ENCODE data around the gene RP2.

The RP2 gene

DNA sequence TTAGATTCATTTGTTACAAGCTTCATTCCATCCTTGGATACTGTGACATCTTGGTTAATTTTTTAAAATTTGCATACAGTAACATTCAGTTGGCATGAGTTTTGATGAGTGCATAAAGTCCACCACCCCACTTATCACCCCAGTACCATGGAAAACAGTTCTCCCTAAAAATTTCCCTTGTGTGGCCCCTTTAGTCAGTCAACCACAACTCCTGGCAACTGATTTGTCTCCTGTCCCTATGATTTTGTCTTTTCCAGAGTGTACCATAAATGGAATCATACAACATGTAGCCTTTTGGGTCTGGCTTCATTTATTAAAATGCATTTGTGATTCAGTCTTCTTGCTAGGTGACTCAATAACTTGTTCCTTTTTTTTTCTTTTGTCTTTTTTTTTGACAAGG, 29.9 kb downstream of the RP2 start:
- no peak for DNase-seq
- Histone ChIP-seq H3K27me3 (no peaks in the 10 kb centered on the region), H3K4me1 (no peaks in the 10 kb centered on the region), H3K9me3 (no peaks in the 10 kb centered on the region), H3K4me3 (ENCODE audit: low read depth, low read length) (no peak overlapping the region), H3K36me3 (no peaks in the 10 kb centered on the region)
- TF ChIP-seq, protein P1, sequence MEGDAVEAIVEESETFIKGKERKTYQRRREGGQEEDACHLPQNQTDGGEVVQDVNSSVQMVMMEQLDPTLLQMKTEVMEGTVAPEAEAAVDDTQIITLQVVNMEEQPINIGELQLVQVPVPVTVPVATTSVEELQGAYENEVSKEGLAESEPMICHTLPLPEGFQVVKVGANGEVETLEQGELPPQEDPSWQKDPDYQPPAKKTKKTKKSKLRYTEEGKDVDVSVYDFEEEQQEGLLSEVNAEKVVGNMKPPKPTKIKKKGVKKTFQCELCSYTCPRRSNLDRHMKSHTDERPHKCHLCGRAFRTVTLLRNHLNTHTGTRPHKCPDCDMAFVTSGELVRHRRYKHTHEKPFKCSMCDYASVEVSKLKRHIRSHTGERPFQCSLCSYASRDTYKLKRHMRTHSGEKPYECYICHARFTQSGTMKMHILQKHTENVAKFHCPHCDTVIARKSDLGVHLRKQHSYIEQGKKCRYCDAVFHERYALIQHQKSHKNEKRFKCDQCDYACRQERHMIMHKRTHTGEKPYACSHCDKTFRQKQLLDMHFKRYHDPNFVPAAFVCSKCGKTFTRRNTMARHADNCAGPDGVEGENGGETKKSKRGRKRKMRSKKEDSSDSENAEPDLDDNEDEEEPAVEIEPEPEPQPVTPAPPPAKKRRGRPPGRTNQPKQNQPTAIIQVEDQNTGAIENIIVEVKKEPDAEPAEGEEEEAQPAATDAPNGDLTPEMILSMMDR (IDR thresholded peaks at IDR 0.05; ENCODE audit: low read depth, low read length) = no peak

DNA sequence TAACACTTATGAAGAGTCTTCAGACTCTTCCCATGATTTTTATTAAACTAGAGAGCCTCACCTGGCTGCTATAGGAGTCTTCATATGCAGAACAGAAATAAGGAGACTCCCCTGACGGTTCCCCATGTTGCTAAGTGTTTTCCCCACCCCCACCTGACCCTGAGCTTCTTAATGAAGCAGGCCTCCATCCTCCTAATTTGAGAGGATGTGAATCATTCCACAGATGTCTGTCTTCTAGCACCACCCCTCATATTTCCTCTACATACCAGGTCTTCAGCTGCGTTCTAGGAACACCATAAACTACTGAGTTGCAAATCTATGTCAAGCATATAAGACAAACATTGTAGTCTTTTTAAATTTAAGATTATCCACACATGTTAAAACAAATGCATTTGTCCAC, 36.9 kb downstream of the RP2 start:
- no peaks in the 10 kb centered on the region for H3K27me3 ChIP-seq
- DNase-seq = no peak
- TF ChIP-seq, protein P1 (IDR thresholded peaks at IDR 0.05; ENCODE audit: low read depth, low read length) = no peak
- no peaks in the 10 kb centered on the region for H3K4me1 ChIP-seq
- no peaks in the 10 kb centered on the region for H3K9me3 ChIP-seq
- no peaks in the 10 kb centered on the region for H3K36me3 ChIP-seq
- no peak overlapping the region for H3K4me3 ChIP-seq (ENCODE audit: low read depth, low read length)

DNA sequence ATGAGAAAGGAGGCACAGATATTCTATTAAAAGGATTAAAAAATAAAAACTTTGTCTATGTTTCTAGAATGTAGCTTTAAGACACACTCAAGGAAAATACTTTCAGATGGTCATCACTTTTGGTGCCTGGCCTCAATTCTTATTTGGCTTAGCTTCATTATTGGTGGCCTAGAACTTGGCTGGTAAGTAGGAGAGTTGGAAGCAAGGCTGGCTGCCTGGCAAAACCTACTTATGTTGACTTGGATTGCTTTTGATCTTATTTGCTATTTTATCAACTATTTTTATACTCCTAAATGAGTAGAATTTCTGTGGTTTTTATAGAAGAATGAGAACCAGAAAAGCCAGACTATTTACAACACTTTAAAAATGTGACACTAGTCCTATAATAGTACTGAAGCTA, 40.1 kb downstream of the RP2 start:
- Histone ChIP-seq H3K9me3 (no peaks in the 10 kb centered on the region), H3K4me1 (no peaks in the 10 kb centered on the region), H3K27me3 (no peaks in the 10 kb centered on the region), H3K36me3 (no peaks in the 10 kb centered on the region), H3K4me3 (ENCODE audit: low read depth, low read length) (no peak overlapping the region)
- no peak for DNase-seq
- TF ChIP-seq, protein P1 (IDR thresholded peaks at IDR 0.05; ENCODE audit: low read depth, low read length) = no peak

GRCh38 chrX:46882266-46882665, 45.4 kb downstream of the RP2 start:
- no peak for DNase-seq
- TF ChIP-seq, protein P1 (IDR thresholded peaks at IDR 0.05; ENCODE audit: low read depth, low read length) = no peak
- H3K36me3 ChIP-seq = no peaks in the 10 kb centered on the region
- H3K9me3 ChIP-seq = no peaks in the 10 kb centered on the region
- H3K27me3 ChIP-seq = no peaks in the 10 kb centered on the region
- no peak overlapping the region for H3K4me3 ChIP-seq (ENCODE audit: low read depth, low read length)
- H3K4me1 ChIP-seq = no peaks in the 10 kb centered on the region

GRCh38 chrX:46884799-46885198, 48.0 kb downstream of the RP2 start:
- Histone ChIP-seq H3K9me3 (no peaks in the 10 kb centered on the region), H3K4me1 (no peaks in the 10 kb centered on the region), H3K36me3 (no peaks in the 10 kb centered on the region), H3K27me3 (no peaks in the 10 kb centered on the region), H3K4me3 (ENCODE audit: low read depth, low read length) (no peak overlapping the region)
- no peak for DNase-seq
- TF ChIP-seq, protein P1 (IDR thresholded peaks at IDR 0.05; ENCODE audit: low read depth, low read length) = no peak

GRCh38 chrX:46898207-46898606, 61.4 kb downstream of the RP2 start:
- no peaks in the 10 kb centered on the region for H3K36me3 ChIP-seq
- H3K4me3 ChIP-seq (ENCODE audit: low read depth, low read length) = no peak overlapping the region
- H3K9me3 ChIP-seq = no peaks in the 10 kb centered on the region
- TF ChIP-seq, protein P1 (IDR thresholded peaks at IDR 0.05; ENCODE audit: low read depth, low read length) = no peak
- no peaks in the 10 kb centered on the region; the same call in 1 of the 2 replicates for H3K4me1 ChIP-seq
- H3K27me3 ChIP-seq = no peaks in the 10 kb centered on the region
- no peak for DNase-seq
